SIG-M5 (cell line): ENCODE data around the gene ANKMY2.
"Not testable (repeated sequence)": the region's sequence is repeated elsewhere in the genome, so short reads cannot be mapped to it uniquely, and the experiment has no call there.

Experiments used
- DNase-seq: peaks from one replicate; lab custom pipeline; 2025; lab: John Stamatoyannopoulos, UW

The ANKMY2 gene

GRCh38 chr7:16659854-16660497 lies 14.4 kb upstream of the ANKMY2 start:
- DNase-seq: not testable (repeated sequence)

- no peak for DNase-seq
Measured at GRCh38 chr7:16657656-16658279, 12.2 kb upstream of the ANKMY2 start.

- DNase-seq: no peak
Measured at GRCh38 chr7:16656141-16656540, 10.6 kb upstream of the ANKMY2 start.

- DNase-seq: no peak
Measured at GRCh38 chr7:16655394-16655793, 9.8 kb upstream of the ANKMY2 start.

GRCh38 chr7:16652888-16653287 lies 7.3 kb upstream of the ANKMY2 start:
- DNase-seq: no peak

- DNase-seq: no peak
Measured at GRCh38 chr7:16652240-16652583, 6.7 kb upstream of the ANKMY2 start.

- DNase-seq: no peak
Measured at GRCh38 chr7:16651396-16652239, 6.1 kb upstream of the ANKMY2 start.

GRCh38 chr7:16650266-16650665 lies 4.7 kb upstream of the ANKMY2 start:
- no peak for DNase-seq

- no peak for DNase-seq
Measured at GRCh38 chr7:16649196-16649595, 3.6 kb upstream of the ANKMY2 start.

- no peak for DNase-seq
Measured at GRCh38 chr7:16648551-16648950, 3.0 kb upstream of the ANKMY2 start.

GRCh38 chr7:16647435-16647960 lies 1.9 kb upstream of the ANKMY2 start:
- DNase-seq: no peak

GRCh38 chr7:16646472-16647072 lies 1.0 kb upstream of the ANKMY2 start:
- no peak for DNase-seq

GRCh38 chr7:16644636-16645592 lies 640 bp downstream of the ANKMY2 start:
- DNase-seq: no peak

- DNase-seq: no peak
Measured at GRCh38 chr7:16644157-16644556, 1.4 kb downstream of the ANKMY2 start.

GRCh38 chr7:16638282-16639280 lies 7.0 kb downstream of the ANKMY2 start:
- no peak for DNase-seq

GRCh38 chr7:16637379-16637778 lies 8.2 kb downstream of the ANKMY2 start:
- DNase-seq: no peak

- no peak for DNase-seq
Measured at GRCh38 chr7:16636555-16637101, 8.9 kb downstream of the ANKMY2 start.

GRCh38 chr7:16634271-16634738 lies 11.2 kb downstream of the ANKMY2 start:
- no peak for DNase-seq

- no peak for DNase-seq
Measured at GRCh38 chr7:16630654-16631053, 14.9 kb downstream of the ANKMY2 start.

- DNase-seq: no peak
Measured at GRCh38 chr7:16627236-16627635, 18.3 kb downstream of the ANKMY2 start.
